ENCODE results near the gene CSF3R. TPM values are rescaled to one million over a fixed set of nuclear protein-coding genes. Genes with fewer than 3 reads are reported as not detected.

CSF3R gene
- total RNA-seq, 1 experiment from 2014 or later, result not detected

DNA sequence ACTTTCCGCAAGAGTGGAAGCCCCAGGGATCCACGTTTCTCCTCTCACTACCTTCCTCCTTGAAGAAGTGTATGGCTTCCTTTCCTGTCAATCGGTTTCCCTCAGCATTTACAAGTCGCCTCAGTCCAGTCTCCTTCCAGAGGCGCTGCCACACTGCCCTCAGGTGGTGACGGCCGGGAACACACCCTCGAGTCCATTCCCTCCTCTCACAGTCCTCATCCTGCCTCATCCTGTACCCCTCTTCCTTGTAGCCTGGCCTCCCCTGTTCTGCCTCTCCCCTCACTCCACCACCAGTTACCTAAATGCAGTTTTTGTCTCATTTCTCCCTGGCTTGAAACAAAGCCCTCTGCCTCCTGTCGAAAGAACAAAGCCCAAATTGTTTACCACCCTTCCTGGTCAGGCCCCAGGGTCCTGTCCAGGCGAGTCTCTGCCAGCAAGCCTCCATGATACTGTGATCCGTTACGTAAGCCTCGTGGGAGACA lies 61.8 kb downstream of the CSF3R start:
- peak; percentile 77 for DNase-seq (ENCODE audit: low read depth)

DNA sequence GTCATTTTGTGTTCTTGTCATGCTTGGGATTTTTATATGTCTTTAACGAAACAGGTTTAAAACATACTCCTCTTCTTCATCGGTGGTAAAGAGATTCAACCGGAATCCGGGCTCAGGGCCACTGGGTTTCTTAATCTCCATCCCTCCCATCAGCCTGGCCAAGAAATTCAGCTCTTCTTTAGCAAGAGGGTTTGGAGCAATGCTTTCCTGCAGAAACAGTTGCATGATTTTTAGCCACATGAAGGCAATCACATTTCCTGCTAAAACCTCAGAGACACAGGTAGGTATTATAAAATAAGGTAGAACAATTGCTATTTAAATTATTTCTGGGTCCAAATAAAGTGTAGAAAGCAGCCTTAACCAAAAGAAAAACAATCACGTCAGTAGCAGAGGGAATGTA lies 62.3 kb downstream of the CSF3R start:
- DNase-seq (ENCODE audit: low read depth), result no peak

DNA sequence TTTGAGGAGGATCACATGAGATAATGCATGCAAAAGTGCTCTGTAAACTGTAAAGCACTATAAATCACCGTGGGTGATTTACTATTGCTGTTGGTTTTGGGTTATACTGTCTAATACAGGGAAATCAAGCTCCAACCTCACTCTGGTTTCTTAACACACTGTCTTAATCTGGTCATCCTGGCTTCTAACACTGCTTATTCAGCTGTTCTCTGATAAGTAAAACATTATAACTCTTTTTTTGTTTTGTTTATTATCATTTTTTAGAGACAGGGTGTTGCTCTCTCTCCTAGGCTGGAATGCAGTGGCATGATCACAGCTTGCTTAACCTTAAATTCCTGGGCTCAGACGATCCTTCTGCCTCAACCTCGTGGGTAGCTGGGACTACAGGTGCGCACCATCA lies 63.1 kb downstream of the CSF3R start:
- DNase-seq (ENCODE audit: low read depth), result no peak

DNA sequence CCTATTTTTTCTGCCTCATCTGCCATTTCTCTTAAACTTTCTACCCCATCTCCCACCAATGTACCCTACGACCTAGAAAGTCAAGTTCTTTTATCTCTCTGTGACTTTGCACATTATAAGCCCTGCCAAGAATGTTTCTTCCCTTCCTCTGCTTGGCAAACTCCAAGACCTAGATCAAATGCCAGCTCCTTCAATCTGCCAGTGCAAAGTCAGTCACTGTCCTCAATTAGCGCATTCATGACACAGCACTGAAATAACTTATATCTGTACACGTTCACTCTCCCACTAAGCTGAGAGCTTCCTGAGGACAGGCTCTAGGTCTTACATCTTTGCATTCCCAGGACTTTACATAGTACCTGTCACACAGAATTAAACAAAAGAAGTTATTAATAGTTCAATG lies 63.6 kb downstream of the CSF3R start:
- no peak for DNase-seq (ENCODE audit: low read depth)

DNA sequence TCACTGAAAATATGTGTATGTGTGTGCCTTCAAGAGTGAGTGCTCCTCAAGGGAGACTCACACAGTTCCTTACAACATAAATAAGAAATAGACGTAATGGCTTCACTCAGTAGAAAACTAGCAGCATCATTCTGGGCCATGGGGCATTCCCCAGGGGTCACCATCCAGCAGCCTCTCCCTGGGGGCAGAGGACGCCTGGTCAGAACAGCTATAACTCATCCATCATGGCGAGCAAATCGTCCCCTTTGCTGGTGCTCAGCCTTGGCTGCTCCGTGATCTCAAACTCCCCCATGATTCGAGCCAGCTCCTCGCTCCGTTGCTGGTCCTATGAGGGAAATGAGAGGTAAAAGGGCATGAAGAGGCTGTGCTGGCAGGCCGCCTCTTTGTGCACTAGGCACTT lies 64.8 kb downstream of the CSF3R start:
- DNase-seq (ENCODE audit: low read depth), result no peak

Other genes starting within 250 kb of the CSF3R start
- 4.3 and 7.2 TPM in 2 replicates for gene SH3D21, start 176.5 kb downstream of the CSF3R start, total RNA-seq (2014; rRNA removed; shearing (Covaris generic))
- 78.7 and 112 TPM in 2 replicates for gene EVA1B, start 159.3 kb downstream of the CSF3R start, total RNA-seq (2014; rRNA removed; shearing (Covaris generic))
- gene STK40, start 97.0 kb downstream of the CSF3R start, total RNA-seq (2014; rRNA removed; shearing (Covaris generic)), result 16.7 and 18.2 TPM in 2 replicates
- 6.6 and 7.8 TPM in 2 replicates for gene LSM10, start 85.0 kb downstream of the CSF3R start, total RNA-seq (2014; rRNA removed; shearing (Covaris generic))
- gene OSCP1, start 32.5 kb downstream of the CSF3R start, total RNA-seq (2014; rRNA removed; shearing (Covaris generic)), result 9.2 and 11.9 TPM in 2 replicates
- gene MRPS15, start 18.5 kb downstream of the CSF3R start, total RNA-seq (2014; rRNA removed; shearing (Covaris generic)), result 116 and 139 TPM in 2 replicates